Activated CD4-positive, alpha-beta T cell treated with anti-CD3 and anti-CD28 coated beads, Interleukin-2, amount 10 ng/mL, durations not matched to agents 7 days and 5 days (primary cell): ENCODE data around the gene CCK. TPM values are rescaled to one million over a fixed set of nuclear protein-coding genes. Genes with fewer than 3 reads are reported as not detected.
A peak's percentile ranks its signal among the peaks of the same experiment; 100 is the strongest.

Experiments
- CTCF ChIA-PET: fragments of 350-600 bp; sonication (Branson Sonifier 250); formaldehyde crosslinking; loops from one replicate; lab custom pipeline; 2021; ENCODE audit warnings: antibody characterized with exemption; lab: Charles Lee
- POLR2A ChIA-PET: fragments of 350-600 bp; sonication (Branson Sonifier 250); formaldehyde crosslinking; loops from one replicate; lab custom pipeline; 2021; ENCODE audit warnings: antibody characterized with exemption; lab: Charles Lee
- DNase-seq: peaks from one replicate; pipeline ENCODE4 v3.0.0-alpha.2; 2020
- H3K27ac Mint-ChIP-seq: one replicate; pipeline ENCODE4 v1.8.0; 2021; ENCODE audit warnings: mild to moderate bottlenecking, moderate library complexity, mixed read lengths
- H3K27me3 Mint-ChIP-seq: one replicate; pipeline ENCODE4 v1.8.0; 2021; ENCODE audit warnings: mixed read lengths
- H3K36me3 Mint-ChIP-seq: one replicate; pipeline ENCODE4 v1.8.0; 2021; ENCODE audit warnings: low read depth, mixed read lengths
- H3K4me1 Mint-ChIP-seq: one replicate; pipeline ENCODE4 v1.8.0; 2021; ENCODE audit warnings: mixed read lengths
- H3K4me3 Mint-ChIP-seq: one replicate; pipeline ENCODE4 v1.8.0; 2021; ENCODE audit warnings: mild to moderate bottlenecking, moderate library complexity, mixed read lengths
- H3K9me3 Mint-ChIP-seq: one replicate; pipeline ENCODE4 v1.8.0; 2021; ENCODE audit warnings: mixed read lengths
- total RNA-seq, 2 experiments: library from RNA; stranded (reverse); gene quantifications; one replicate each; pipeline ENCODE4 v1.2.3, GENCODE V29; 2021

Gene CCK
- total RNA-seq: not detected

GRCh38 chr3:42266085-42266484 lies at the start of gene CCK:
CCK (minus strand) TSS chr3:42266185; CDS start chr3:42263630, 2,555 bp downstream.
- no peak within 1 kb of the TSS for H3K4me3 Mint-ChIP-seq
- ChIA-PET POLR2A (no interaction called here), CTCF (no interaction called here)
- H3K27ac Mint-ChIP-seq: no peak within 1 kb of the TSS
- peaks cover 67% of the 10 kb centered on the region for H3K27me3 Mint-ChIP-seq
- H3K4me1 Mint-ChIP-seq: peaks cover 4% of the 10 kb centered on the region
- no peak for DNase-seq
- H3K36me3 Mint-ChIP-seq: no peaks in the 10 kb centered on the region
- no peaks in the 10 kb centered on the region for H3K9me3 Mint-ChIP-seq

GRCh38 chr3:42314411-42314810 lies 48.4 kb upstream of the CCK start:
- CTCF ChIA-PET: no interaction called here
- H3K36me3 Mint-ChIP-seq: peaks cover 11% of the 10 kb centered on the region
- H3K4me1 Mint-ChIP-seq: no peaks in the 10 kb centered on the region
- no peak overlapping the region for H3K4me3 Mint-ChIP-seq
- DNase-seq: no peak
- H3K27me3 Mint-ChIP-seq: no peaks in the 10 kb centered on the region
- peaks cover 32% of the 10 kb centered on the region for H3K9me3 Mint-ChIP-seq
- POLR2A ChIA-PET: no interaction called here
- H3K27ac Mint-ChIP-seq: no peak overlapping the region

- DNase-seq: no peak
- POLR2A ChIA-PET: interaction anchor here (0.6 kb wide), 1 partner anchor 625 kb away, joined by 5 read pairs; no protein-coding TSS in a partner anchor
- H3K36me3 Mint-ChIP-seq: peaks cover 4% of the 10 kb centered on the region
- CTCF ChIA-PET: no interaction called here
- H3K4me1 Mint-ChIP-seq: no peaks in the 10 kb centered on the region
- H3K4me3 Mint-ChIP-seq: no peak overlapping the region
- peaks cover 9% of the 10 kb centered on the region for H3K9me3 Mint-ChIP-seq
- no peak overlapping the region for H3K27ac Mint-ChIP-seq
- no peaks in the 10 kb centered on the region for H3K27me3 Mint-ChIP-seq
These were observed 42.7 kb upstream of the CCK start for GRCh38 chr3:42308651-42309050.

- no peak overlapping the region for H3K27ac Mint-ChIP-seq
- H3K27me3 Mint-ChIP-seq: no peaks in the 10 kb centered on the region
- CTCF ChIA-PET: no interaction called here
- POLR2A ChIA-PET: no interaction called here
- H3K4me3 Mint-ChIP-seq: no peak overlapping the region
- DNase-seq: no peak
- H3K9me3 Mint-ChIP-seq: no peaks in the 10 kb centered on the region
- H3K36me3 Mint-ChIP-seq: no peaks in the 10 kb centered on the region
- H3K4me1 Mint-ChIP-seq: no peaks in the 10 kb centered on the region
These were observed 40.5 kb upstream of the CCK start for GRCh38 chr3:42306499-42306898.

GRCh38 chr3:42302924-42303634 lies 37.1 kb upstream of the CCK start:
- Mint-ChIP-seq H3K27me3 (no peaks in the 10 kb centered on the region), H3K27ac (no peak overlapping the region), H3K36me3 (no peaks in the 10 kb centered on the region), H3K4me1 (no peaks in the 10 kb centered on the region), H3K4me3 (no peak overlapping the region), H3K9me3 (no peaks in the 10 kb centered on the region)
- CTCF ChIA-PET: interaction anchor here (1.0 kb wide), 1 partner anchor 53 kb away, joined by 3 read pairs; no protein-coding TSS in a partner anchor
- DNase-seq: no peak
- POLR2A ChIA-PET: no interaction called here

- CTCF ChIA-PET: no interaction called here
- H3K27ac Mint-ChIP-seq: no peak overlapping the region
- no peaks in the 10 kb centered on the region for H3K9me3 Mint-ChIP-seq
These were observed 35.6 kb upstream of the CCK start for GRCh38 chr3:42301446-42302175.

GRCh38 chr3:42300778-42301177 lies 34.8 kb upstream of the CCK start:
- Mint-ChIP-seq H3K9me3 (no peaks in the 10 kb centered on the region), H3K4me1 (no peaks in the 10 kb centered on the region), H3K36me3 (no peaks in the 10 kb centered on the region), H3K27ac (no peak overlapping the region), H3K4me3 (no peak overlapping the region), H3K27me3 (peaks cover 2% of the 10 kb centered on the region)
- no peak for DNase-seq
- POLR2A ChIA-PET: no interaction called here
- CTCF ChIA-PET: no interaction called here

More at GRCh38 chr3:42301446-42302175, 35.6 kb upstream of the CCK start:
- Mint-ChIP-seq H3K36me3 (no peaks in the 10 kb centered on the region), H3K4me3 (no peak overlapping the region), H3K27me3 (peaks cover 2% of the 10 kb centered on the region), H3K4me1 (no peaks in the 10 kb centered on the region)
- no peak for DNase-seq
- POLR2A ChIA-PET: no interaction called here

GRCh38 chr3:42300013-42300412 lies 34.0 kb upstream of the CCK start:
- Mint-ChIP-seq H3K27me3 (peaks cover 2% of the 10 kb centered on the region), H3K9me3 (no peaks in the 10 kb centered on the region), H3K4me1 (no peaks in the 10 kb centered on the region), H3K4me3 (no peak overlapping the region), H3K27ac (no peak overlapping the region), H3K36me3 (no peaks in the 10 kb centered on the region)
- peak; percentile 50 for DNase-seq
- ChIA-PET CTCF (no interaction called here), POLR2A (no interaction called here)

- H3K4me3 Mint-ChIP-seq: no peak overlapping the region
- H3K27me3 Mint-ChIP-seq: peaks cover 2% of the 10 kb centered on the region
- H3K9me3 Mint-ChIP-seq: peaks cover 5% of the 10 kb centered on the region
- CTCF ChIA-PET: no interaction called here
- H3K4me1 Mint-ChIP-seq: no peaks in the 10 kb centered on the region
- POLR2A ChIA-PET: no interaction called here
- H3K36me3 Mint-ChIP-seq: no peaks in the 10 kb centered on the region
- no peak overlapping the region for H3K27ac Mint-ChIP-seq
- no peak for DNase-seq
These were observed 32.3 kb upstream of the CCK start for GRCh38 chr3:42298259-42298658.

GRCh38 chr3:42292009-42292408 lies 26.0 kb upstream of the CCK start:
- CTCF ChIA-PET: no interaction called here
- no peak overlapping the region for H3K27ac Mint-ChIP-seq
- H3K9me3 Mint-ChIP-seq: peaks cover 9% of the 10 kb centered on the region

GRCh38 chr3:42290966-42291714 lies 25.2 kb upstream of the CCK start:
- peaks cover 6% of the 10 kb centered on the region for H3K4me1 Mint-ChIP-seq
- CTCF ChIA-PET: no interaction called here
- H3K36me3 Mint-ChIP-seq: no peaks in the 10 kb centered on the region
- POLR2A ChIA-PET: no interaction called here
- no peaks in the 10 kb centered on the region for H3K27me3 Mint-ChIP-seq
- H3K27ac Mint-ChIP-seq: no peak overlapping the region
- H3K9me3 Mint-ChIP-seq: peaks cover 9% of the 10 kb centered on the region
- H3K4me3 Mint-ChIP-seq: no peak overlapping the region
- no peak for DNase-seq

More at GRCh38 chr3:42292009-42292408, 26.0 kb upstream of the CCK start:
- Mint-ChIP-seq H3K4me3 (no peak overlapping the region), H3K4me1 (peaks cover 6% of the 10 kb centered on the region), H3K36me3 (no peaks in the 10 kb centered on the region), H3K27me3 (no peaks in the 10 kb centered on the region)
- no peak for DNase-seq
- POLR2A ChIA-PET: no interaction called here

- H3K27me3 Mint-ChIP-seq: no peaks in the 10 kb centered on the region
- ChIA-PET POLR2A (no interaction called here), CTCF (no interaction called here)
- H3K4me1 Mint-ChIP-seq: peaks cover 6% of the 10 kb centered on the region
- peaks cover 4% of the 10 kb centered on the region for H3K9me3 Mint-ChIP-seq
- no peaks in the 10 kb centered on the region for H3K36me3 Mint-ChIP-seq
- no peak for DNase-seq
- H3K4me3 Mint-ChIP-seq: no peak overlapping the region
- H3K27ac Mint-ChIP-seq: no peak overlapping the region
These were observed 23.0 kb upstream of the CCK start for GRCh38 chr3:42289026-42289425.

- peaks cover 6% of the 10 kb centered on the region for H3K4me1 Mint-ChIP-seq
- ChIA-PET CTCF (no interaction called here), POLR2A (no interaction called here)
- H3K4me3 Mint-ChIP-seq: no peak overlapping the region
- no peak overlapping the region for H3K27ac Mint-ChIP-seq
- no peaks in the 10 kb centered on the region for H3K27me3 Mint-ChIP-seq
- DNase-seq: no peak
- no peaks in the 10 kb centered on the region for H3K36me3 Mint-ChIP-seq
- H3K9me3 Mint-ChIP-seq: peaks cover 4% of the 10 kb centered on the region
These were observed 22.4 kb upstream of the CCK start for GRCh38 chr3:42288385-42288784.
